GM18502 (cell line): ENCODE results near the gene CFD.
"Not testable (repeated sequence)": the region's sequence is repeated elsewhere in the genome, so short reads cannot be mapped to it uniquely, and the experiment has no call there.

ENCODE experiments used
- ATAC-seq: cut with Tn5 transposase; IDR thresholded peaks from one replicate; pipeline ENCODE4 v1.9.1; 2021; ENCODE audit warnings: mild to moderate bottlenecking; ENCODE audit not compliant: unreplicated experiment, poor library complexity

Gene CFD

GRCh38 chr19:824885-825284 is 34.6 kb upstream of the CFD start:
- no peak for ATAC-seq

DNA sequence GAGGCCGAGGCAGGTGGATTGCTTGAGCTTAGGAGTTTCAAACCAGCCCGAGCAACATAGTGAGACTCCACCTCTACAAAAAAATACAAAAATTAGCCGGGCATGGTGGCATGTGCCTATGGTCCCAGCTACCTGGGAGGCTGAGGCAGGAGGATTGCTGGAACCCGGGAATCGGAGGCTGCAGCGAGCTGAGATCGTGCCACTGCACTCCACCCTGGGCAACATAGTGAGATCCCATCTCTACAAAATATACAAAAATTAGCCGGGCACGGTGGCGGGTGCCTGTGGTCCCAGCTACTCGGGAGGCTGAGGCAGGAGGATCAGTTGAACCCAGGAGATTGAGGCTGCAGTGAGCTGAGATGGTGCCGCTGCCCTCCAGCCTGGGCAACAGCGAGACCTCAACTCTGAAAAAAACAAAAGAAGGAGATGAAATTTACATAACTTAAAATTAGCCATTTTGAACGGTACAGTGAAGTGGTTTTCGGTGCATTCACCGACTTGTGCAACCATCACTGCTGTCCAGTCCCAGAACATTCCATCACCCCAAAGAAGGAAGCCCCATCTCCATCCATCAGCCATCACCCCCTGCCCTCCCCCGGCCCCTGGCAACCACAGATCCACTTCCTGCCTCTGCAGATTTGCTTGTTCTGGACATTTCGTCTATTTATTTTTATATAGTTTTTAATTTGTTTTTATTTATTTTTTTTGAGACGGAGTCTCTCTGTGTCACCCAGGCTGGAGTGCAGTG is 33.4 kb upstream of the CFD start:
- no peak for ATAC-seq

DNA sequence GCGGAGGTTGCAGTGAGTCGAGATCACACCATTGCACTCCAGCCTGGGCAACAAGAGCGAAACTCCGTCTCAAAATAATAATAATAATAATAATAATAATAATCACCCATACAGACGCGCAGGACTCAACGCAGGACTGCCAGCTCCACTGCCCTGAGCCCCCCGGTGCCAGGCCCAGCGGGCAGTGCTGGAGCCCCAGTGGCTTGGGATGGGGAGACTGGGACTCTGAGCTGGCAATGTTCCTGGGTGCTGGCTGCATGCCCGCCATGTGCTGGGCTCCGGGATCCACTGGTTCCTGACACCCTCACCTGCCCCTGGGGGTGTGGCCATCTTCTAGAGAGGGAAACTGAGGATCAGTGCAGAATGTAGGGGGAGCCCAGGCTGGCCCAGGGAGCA is 32.2 kb upstream of the CFD start:
- no peak for ATAC-seq

DNA sequence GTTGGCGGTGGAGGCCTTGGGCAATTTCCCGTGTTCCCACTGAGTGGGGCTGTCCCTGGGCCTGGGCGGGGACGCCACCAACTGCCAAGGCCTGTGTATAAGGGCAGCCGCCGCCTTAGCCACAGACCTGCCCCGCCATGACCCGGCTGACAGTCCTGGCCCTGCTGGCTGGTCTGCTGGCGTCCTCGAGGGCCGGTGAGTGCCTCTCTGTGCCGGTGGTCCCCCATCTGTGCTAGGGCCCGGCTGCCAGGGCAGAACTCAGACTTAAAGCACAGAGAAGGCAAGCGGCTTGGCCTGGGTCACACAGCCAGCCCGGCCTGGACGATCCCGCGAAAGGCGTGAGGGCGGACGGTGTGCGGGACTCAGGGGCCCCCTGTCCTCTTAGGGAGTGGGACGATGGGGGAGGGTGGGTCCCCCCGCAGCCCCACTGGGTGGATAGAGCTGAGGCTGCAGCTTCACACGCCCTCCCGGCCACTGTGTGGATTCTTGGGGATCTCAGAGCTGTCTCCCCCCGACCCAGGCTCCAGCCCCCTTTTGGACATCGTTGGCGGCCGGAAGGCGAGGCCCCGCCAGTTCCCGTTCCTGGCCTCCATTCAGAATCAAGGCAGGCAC is 31.6 kb upstream of the CFD start, which contains the start of gene AZU1:
AZU1 (plus strand) TSS at position 128 of the 612 bp plus-strand sequence; CDS start at position 138, 10 bp downstream.
- no peak for ATAC-seq

DNA sequence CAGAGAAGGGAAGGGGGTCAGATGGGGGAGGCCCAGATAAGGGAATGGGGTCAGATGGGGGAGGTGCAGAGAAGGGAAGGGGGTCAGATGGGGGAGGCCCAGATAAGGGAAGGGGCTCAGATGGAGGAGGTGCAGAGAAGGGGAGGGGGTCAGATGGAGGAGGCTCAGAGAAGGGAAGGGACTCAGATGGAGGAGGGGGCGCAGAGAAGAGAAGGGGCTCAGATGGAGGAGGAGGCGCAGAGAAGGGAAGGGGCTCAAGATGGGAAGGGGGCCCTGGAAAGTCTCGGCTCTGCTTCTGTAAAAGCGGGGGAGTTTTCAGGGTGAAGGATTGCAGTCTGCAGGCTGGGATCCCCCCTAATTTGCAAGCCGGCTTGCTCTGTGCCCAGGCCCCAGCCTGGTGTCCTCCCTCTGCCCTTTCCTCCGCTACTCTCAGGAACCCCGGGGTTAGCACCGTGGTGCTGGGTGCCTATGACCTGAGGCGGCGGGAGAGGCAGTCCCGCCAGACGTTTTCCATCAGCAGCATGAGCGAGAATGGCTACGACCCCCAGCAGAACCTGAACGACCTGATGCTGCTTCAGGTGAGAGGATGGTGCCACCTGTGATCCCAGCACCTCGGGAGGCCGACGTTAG is 30.2 kb upstream of the CFD start:
- ATAC-seq = no peak

DNA sequence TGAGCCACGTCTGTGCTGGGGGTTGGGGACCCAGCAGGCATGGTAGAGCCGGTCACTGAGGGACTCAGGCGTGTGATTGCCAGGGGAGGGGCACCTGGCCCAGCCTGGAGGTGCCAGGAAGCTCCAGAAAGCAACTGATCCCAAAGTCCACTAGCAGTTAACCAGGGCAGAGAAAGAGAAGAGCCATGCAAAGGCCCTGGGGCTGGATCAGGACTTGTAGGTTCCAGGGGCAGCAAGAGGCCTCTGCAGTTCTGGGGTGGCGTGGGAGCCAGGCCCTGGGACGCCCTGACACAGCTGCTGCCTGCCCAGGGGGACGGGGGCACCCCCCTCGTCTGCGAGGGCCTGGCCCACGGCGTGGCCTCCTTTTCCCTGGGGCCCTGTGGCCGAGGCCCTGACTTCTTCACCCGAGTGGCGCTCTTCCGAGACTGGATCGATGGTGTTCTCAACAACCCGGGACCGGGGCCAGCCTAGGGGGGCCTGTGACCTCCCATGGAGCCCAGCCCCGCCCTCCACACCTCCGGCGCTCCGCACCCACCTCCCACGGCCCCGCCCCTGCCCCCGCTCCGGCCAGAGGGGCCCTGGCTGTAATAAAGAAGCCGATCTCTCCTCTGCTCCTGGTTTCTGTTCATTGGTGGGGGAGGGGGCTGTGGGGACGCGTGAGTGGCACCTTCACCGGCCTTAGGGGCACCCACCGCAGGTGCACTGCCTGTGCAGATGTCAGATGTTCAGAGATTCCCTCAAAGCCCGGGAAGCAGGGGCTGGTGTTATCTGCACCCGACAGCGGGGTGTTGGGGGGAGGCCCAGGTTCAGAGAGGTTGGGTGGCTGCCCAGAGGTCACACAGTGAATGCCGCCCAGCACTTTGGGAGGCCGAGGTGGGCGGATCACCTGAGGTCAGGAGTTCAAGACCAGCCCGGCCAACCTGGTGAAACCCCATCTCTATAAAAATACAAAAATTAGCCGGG is 27.8 kb upstream of the CFD start:
- no peak for ATAC-seq

DNA sequence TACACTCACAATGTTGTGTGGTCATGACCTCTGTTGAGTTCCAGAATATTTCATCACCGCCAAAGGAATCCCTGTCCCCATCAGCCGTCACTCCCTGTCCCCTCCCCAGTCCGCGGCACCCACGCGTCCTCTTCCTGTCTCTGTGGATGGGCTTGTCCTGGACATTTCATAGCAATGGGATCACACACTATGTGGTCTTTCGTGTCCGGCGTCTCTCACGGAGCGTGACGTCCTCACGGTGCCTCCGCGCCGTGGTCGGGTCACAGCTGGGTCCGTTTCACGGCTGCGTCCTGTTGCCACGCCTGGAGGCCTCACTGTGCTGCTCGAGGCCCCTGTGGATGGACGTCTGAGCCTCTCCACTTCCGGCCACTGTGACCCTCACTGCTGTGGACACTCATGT is 25.2 kb upstream of the CFD start:
- ATAC-seq = no peak

GRCh38 chr19:835210-835810 is 24.2 kb upstream of the CFD start:
- no peak for ATAC-seq

DNA sequence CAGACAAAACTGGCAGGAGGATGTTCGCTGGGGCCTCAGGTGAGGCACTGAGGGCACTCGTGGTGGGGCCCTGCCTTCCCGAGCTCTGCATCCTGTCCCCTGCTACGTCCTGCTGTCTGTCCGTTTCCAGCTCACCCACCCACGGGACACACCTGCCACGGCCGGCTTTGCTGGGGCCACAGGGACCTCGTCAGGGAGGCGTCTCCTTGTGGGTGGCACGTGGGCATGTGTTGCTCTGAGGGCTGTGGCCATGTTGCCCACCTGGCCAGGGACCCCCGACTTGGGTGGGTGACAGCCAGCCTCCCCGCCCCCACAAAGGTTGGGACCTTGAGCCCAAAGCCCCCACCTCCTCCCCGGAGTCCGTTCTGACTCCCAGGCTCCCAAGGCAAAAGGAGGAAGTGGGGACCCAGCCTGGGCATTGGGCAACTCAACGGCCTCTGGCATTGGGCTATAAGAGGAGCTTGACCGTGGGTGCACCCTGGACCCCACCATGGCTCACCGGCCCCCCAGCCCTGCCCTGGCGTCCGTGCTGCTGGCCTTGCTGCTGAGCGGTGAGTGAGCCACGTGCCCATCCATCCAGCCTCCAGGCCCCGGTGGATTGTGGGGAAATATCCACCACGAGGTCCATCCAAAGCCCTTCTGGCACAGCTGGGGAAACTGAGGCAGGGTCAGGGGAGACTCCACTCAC is 18.8 kb upstream of the CFD start, which contains the start of gene PRTN3:
PRTN3 (plus strand) TSS at position 481 of the 688 bp plus-strand sequence; CDS start at position 491, 10 bp downstream.
- no peak for ATAC-seq

DNA sequence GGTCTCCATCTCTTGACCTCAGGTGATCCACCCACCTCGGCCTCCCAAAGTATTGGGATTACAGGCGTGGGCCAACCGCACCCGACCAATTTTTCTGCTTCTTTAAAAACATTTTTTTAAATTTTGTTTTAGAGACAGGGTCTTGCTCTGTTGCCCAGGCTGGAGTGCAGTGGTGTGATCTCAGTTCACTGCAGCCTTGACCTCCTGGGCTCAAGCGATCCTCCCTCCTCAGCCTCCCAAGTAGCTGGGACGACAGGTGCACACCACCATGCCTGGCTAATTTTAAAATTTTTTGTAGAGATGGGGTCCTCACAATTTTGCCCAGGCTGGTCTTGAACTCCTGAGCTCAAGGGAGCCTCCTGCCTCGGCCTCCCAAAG is 16.7 kb upstream of the CFD start:
- ATAC-seq = not testable (repeated sequence)

GRCh38 chr19:843180-843835 is 16.2 kb upstream of the CFD start:
- ATAC-seq = no peak

GRCh38 chr19:843836-844545 is 15.5 kb upstream of the CFD start:
- ATAC-seq = no peak

DNA sequence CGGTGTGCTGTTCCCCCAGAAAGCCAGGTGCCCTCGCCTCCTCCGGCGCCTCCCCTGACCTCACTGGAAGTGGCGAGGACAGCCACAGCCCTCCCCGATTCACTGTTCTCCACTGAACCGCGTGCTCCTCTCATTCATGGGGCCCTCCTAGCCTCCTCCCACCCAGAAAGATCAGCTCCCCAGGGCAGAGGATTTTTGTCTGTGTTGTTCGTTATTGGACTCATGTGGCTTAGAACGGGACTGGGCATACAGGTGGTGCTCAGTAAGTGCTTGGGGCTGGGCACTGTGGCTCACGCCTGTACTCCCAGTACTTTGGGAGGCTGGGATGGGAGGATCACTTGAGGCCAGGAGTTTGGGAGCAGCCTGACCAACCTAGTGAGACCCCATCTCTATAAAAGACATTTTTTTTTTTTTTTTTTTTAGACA is 14.9 kb upstream of the CFD start:
- ATAC-seq = no peak

GRCh38 chr19:845707-846521 is 13.6 kb upstream of the CFD start:
- no peak for ATAC-seq

- ATAC-seq = no peak
These were observed 11.0 kb upstream of the CFD start for GRCh38 chr19:848386-848921.

DNA sequence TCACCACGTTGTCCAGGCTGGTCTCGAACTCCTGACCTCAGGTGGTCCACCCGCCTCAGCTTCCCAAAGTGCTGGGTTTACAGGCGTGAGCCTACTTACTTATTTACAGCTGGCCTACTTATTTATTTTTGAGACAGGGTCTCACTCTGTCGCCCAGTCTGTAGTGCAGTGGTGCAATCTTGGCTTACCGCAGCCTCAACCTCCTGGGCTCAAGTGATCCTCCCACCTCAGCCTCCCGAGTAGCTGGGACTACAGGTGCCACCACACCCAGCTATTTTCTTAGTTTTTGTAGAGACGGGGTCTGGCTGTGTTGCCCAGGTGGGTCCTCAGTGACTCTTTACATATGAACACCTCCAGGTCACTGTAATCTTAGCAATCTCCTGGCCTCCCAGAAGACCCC is 10.3 kb upstream of the CFD start:
- ATAC-seq = not testable (repeated sequence)
